AG09309 (cell line): ENCODE data around the gene PRXL2C.

Experiments used
- DNase-seq: peaks from one replicate; pipeline ENCODE4 v3.0.0-alpha.2; 2010; ENCODE audit warnings: low read depth
- H3K4me3 ChIP-seq: 2 replicates; pipeline ENCODE4 v1.5.1; 2011; ENCODE audit warnings: mild to moderate bottlenecking, low read depth, low read length, moderate library complexity; ENCODE audit not compliant: control insufficient read depth
- TF ChIP-seq, protein P1 (sequence below): IDR thresholded peaks from 2 replicates; pipeline ENCODE4 v1.5.1; 2011; ENCODE audit warnings: mild to moderate bottlenecking, low read depth, low read length, inconsistent platforms; ENCODE audit not compliant: insufficient read depth, control insufficient read depth; ENCODE audit errors: missing control alignments

PRXL2C gene

GRCh38 chr9:96665789-96666188 lies 10.7 kb upstream of the PRXL2C start:
- no peak for DNase-seq
- no peak overlapping the region for H3K4me3 ChIP-seq
- TF ChIP-seq, protein P1, sequence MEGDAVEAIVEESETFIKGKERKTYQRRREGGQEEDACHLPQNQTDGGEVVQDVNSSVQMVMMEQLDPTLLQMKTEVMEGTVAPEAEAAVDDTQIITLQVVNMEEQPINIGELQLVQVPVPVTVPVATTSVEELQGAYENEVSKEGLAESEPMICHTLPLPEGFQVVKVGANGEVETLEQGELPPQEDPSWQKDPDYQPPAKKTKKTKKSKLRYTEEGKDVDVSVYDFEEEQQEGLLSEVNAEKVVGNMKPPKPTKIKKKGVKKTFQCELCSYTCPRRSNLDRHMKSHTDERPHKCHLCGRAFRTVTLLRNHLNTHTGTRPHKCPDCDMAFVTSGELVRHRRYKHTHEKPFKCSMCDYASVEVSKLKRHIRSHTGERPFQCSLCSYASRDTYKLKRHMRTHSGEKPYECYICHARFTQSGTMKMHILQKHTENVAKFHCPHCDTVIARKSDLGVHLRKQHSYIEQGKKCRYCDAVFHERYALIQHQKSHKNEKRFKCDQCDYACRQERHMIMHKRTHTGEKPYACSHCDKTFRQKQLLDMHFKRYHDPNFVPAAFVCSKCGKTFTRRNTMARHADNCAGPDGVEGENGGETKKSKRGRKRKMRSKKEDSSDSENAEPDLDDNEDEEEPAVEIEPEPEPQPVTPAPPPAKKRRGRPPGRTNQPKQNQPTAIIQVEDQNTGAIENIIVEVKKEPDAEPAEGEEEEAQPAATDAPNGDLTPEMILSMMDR: no peak

DNA sequence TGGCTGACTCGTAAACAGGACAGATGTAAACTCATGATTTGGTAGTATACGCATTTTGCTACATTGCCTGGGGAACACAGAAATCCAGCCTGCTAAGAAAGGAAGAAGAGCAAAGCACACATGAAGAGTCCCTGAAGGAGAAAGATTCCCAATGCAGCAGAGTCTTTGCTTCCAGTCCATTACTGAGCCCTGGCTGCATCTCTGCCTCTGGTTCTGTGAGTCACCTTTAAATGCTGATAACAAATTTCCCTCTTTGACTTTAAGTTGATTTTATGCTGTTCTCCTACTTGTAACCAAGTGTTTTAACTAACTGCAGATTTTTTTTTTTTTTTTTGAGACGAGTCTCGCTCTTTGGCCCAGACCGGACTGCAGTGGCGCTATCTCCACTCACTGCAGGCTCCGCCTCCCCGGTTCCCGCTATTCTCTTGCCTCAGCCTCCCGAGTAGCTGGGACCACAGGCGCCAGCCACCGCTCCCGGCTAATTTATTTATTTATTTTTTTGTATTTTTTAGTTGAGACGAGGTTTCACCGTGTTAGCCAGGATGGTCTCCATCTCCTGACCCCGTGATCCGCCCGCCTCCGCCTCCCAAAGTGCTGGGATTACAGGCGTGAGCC lies 8.5 kb upstream of the PRXL2C start:
- TF ChIP-seq, protein P1: no peak
- H3K4me3 ChIP-seq: no peak overlapping the region
- no peak for DNase-seq

- H3K4me3 ChIP-seq: no peak overlapping the region
- TF ChIP-seq, protein P1: no peak
- DNase-seq: no peak
Observed at GRCh38 chr9:96661711-96662110, 6.6 kb upstream of the PRXL2C start.

- no peak overlapping the region for H3K4me3 ChIP-seq
- TF ChIP-seq, protein P1: no peak
- DNase-seq: no peak
Observed at GRCh38 chr9:96660692-96661248, 5.7 kb upstream of the PRXL2C start.

DNA sequence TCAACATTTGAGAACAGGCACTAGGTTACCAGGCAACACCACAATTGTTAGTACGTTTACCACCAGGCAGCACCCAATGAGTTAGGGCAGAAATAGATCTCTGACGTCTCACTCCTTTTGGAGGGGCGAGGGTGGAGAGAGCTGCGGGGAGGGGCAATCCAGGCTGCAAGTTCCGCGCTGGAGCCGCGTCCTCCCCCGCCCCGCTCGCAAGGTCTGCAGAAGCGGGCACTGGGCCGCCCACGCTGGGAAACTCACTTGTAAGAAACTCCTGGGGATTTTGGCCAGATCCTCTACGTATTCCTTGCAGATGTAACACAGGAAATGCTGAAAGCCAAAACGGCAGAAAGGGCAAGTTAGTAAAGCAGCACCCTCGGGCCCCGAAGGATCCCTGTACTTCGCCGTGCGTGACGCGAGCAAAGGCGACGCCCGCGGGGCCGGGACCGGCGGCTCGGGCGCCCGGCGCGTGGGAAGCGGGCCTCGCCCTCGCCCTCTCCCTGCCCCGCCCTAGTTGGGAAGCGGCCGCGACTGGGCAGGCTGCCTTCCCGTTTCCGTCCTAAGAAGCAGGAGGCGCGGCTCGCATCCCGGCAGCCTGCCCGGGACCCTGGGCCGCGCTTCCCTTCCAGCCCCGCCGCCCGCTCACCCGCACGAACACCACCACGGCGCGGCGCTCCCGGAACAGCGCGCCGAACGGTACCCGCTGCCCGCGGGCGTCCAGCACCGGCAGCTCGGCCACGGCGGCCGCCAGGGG lies 493 bp downstream of the PRXL2C start:
- TF ChIP-seq, protein P1: no peak
- DNase-seq: peak; percentile 75
- peak overlapping the region; percentile 58 for H3K4me3 ChIP-seq

DNA sequence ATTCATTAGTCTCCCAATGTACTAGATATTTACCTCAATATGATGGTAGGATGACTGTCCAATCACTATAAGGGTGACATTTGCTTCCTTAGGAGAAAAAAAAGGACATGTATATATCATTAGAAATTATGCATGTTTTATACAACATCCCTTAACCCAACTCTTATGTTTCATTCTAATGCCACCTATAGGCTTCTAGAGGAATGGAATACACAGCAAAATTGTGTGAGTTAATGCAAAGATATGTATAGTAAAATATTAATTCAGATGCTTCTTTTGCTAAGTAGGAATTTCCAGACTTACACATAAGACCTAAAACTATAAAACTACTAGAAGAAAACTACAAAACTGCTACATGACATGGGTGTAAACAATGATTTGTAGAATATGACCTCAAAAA lies 3.5 kb downstream of the PRXL2C start:
- no peak for DNase-seq
- TF ChIP-seq, protein P1: peak; percentile 36
- no peak overlapping the region for H3K4me3 ChIP-seq
